ENCODE data around the gene PLEKHG3.
"Not testable (repeated sequence)": the region's sequence is repeated elsewhere in the genome, so short reads cannot be mapped to it uniquely, and the experiment has no call there.

The PLEKHG3 gene

DNA sequence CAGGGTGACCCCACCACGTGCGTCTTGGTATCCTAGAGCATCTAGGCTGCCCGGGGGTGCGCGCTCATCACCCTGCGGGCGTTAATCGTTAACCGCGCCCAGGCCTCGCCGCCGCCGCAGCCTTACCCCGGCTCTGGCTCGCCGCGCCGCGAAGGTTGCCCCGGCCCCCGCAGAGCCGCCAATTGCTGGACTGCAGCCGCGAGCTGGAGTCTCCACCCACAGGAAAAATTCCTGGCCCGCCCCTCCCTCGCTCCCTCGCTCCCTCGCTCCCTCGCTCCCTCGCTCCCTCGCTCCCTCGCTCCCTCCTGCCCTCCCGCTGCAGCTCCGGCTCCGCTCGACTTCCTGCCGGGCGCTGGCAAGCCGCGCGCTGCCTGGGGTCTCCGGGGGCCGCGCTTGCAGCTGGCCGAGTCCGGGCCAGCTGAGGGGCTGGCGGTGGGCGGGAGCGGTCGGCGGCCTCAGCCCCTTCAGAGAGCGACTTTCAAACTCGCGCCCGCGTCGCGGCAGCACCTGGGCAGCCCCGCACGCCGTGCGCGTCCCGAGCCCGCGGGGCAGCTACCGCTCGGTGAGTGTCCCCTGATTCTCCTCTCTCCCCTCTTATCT, at the start of gene PLEKHG3:
Gene PLEKHG3, plus strand, starts transcription at position 282 of the 600 bp plus-strand sequence. CDS start 23,208 bp downstream, outside the sequence.
- peak; percentile 63 for DNase-seq

DNA sequence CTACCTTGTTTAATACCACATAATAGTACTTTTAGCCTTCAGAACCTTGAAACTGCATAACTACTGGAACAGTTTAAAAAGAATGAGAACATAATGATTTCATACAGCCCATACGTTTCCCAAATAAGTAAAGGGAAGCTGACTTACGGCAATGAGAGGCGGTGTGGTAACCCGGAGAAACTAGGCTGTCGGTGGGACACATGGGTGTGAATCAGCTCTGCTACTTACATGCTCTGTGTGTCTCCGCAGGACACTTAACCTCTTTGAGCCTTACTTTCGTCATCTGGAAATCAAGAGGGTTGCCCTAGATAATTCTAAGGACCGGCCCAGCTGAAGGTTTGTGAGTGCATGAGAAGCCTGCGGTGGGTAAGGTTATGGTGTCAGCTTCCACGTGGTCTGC, 49.3 kb upstream of the PLEKHG3 start:
- DNase-seq: no peak

DNA sequence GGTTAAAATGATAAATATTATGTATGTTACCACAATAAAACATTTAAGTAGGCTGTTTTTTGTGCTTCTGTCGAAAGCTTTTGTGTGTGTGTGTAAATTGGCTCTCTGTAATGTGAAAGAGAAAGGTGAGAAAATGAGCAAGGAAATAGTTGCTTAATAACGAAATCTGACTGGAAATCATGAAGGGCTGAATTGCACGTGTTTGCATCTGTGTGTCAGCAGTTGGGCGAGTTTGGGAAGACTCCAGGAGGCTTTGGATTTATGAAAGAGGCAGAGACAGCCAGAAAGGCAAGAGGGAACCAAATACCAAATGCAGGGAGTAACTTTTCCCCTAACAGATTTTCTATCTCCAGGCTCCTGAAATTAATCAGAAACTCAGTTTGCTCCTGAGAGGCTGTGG, 47.2 kb upstream of the PLEKHG3 start:
- DNase-seq: no peak

DNA sequence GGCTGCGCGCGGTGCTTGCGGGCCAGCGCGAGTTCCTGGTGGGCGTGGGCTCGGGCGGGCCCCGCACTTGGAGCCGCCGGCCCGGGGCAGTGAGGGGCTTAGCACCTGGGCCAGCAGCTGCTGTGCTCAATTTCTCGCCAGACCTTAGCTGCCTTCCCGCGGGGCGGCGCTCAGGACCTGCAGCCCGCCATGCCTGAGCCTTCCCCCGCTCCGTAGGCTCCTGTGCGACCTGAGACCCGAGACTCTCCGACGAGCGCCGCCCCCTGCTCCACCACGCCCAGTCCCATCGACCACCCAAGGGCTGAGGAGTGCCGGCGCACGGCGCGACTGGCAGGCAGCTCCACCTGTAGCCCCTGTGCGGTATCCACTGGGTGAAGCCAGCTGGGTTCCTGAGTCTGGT, 46.0 kb upstream of the PLEKHG3 start:
- no peak for DNase-seq

DNA sequence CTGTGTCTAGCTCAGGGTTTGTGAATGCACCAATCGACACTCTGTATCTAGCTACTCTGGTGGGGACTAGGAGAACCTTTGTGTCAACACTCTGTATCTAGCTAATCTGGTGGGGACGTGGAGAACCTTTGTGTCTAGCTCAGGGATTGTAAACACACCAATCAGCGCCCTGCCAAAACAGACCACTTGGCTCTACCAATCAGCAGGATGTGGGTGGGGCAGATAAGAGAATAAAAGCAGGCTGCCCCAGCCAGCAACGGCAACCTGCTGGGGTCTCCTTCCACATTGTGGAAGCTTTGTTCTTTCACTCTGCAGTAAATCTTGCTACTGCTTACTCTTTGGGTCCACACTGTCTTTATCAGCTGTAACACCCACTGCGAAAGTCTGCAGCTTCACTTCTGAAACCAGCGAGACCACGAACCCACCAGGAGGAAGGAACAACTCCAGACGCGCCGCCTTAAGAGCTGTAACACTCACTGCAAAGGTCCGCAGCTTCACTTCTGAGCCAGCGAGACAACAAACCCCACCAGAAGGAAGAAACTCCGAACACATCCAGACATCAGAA, 45.4 kb upstream of the PLEKHG3 start:
- not testable (repeated sequence) for DNase-seq

DNA sequence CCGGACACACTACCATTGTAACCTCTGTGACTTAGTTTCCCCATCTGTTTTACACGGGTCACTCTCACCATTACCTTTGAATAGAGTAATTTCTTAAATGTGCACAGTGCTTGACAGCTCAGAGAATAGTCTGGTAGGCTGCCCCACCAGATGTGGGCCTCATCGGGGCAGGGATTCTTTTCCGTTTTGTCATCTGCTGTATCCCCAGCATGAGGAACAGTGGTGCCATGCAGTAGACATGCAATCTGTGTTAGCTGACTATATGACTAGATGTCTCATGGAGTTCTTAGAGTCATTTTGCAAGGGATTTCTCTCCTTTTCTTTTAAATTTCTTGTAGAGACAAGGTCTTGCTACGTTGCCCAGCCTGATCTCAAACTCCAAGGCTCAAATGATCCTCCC, 44.9 kb upstream of the PLEKHG3 start:
- no peak for DNase-seq

DNA sequence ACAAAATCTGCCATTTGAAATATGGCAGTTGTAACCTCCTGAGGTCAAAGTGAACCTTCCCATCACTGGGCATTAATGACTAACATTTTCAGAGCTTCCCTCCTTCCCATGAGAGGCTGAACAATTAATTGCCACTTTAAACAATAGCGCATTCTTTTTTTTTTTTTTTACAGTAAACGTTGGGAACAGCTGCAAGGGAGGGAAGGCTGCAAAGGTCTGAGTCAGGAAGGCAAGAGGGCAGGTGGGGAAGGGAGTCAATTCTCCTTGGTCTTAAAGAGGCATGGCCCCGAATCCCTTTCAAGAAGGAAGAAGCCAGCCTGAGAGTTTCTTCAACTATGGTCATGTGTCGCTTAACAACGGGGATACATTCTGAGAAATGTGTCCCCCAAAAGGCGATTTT, 41.0 kb upstream of the PLEKHG3 start:
- no peak for DNase-seq

DNA sequence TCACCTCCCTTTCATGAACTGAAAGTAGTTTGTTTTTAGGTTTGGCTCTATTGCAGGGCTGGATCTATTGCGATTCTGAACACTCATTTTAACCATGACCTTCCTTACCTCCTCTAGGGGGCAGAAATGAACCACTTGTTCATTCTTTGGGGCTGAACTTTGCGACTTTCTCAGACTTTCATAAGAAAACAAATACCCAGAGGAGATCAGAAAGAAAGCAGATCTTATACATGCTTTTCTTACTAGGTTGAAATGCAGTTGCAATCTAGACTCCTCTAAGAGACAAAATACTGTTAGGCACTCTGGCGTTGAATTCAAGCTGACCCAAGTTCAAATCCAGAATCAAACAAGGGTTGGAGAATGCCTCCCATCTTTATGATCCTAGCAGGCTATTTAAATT, 32.6 kb upstream of the PLEKHG3 start:
- no peak for DNase-seq

DNA sequence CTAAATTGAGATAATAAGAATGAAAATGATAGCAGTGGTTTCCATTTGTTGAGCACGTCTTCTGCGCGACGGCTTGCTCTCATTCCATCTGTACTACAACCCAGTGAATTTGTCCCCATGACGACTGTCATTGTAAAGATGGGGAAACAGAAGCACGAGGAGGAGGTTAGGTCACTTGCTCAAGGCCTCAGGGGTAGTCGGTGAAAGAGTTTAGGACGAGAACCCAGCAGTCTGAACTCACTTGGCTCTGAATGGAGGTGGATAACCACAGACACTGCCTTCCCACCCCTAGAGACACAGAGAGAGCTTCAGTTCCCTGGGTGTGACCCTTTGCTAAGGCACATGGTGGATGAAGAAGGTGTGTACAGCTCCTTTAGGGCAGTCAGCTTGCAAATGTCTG, 30.9 kb upstream of the PLEKHG3 start:
- DNase-seq: no peak

DNA sequence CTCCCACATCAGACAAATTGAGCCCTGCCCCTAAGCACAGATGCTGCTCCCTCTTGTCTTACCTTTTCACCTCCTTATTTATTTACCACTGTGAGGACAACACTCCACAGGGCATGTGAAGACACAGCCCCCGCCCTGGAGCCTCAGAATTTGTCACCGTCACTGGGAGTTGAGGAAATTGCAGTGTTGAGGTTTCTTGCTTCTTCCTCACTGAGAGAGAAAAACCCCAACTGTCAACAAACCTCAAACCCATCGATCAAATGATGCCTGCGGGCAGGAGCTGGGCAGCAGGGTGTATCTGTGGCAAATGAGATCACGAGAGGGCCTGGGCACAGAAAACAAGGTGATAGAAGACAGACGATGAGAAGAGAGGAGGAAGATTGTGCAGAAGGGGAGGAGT, 30.5 kb upstream of the PLEKHG3 start:
- no peak for DNase-seq

DNA sequence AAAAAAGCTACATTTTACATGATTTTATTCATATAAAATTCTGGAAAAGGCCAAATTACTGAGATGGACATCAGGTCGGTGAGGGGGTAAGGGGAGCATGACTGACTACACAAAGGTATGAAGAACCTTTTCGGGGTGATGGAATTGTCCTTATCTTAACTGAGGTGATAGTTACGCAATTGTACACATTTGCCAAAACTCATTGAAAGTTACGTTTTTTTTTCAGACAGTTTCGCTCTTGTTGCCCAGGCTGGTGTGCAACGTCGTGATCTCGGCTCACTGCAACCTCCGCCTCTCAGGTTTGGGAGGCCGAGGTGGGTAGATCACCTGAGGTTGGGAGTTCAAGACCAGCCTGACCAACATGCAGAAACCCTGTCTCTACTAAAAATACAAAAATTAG, 29.4 kb upstream of the PLEKHG3 start:
- no peak for DNase-seq

DNA sequence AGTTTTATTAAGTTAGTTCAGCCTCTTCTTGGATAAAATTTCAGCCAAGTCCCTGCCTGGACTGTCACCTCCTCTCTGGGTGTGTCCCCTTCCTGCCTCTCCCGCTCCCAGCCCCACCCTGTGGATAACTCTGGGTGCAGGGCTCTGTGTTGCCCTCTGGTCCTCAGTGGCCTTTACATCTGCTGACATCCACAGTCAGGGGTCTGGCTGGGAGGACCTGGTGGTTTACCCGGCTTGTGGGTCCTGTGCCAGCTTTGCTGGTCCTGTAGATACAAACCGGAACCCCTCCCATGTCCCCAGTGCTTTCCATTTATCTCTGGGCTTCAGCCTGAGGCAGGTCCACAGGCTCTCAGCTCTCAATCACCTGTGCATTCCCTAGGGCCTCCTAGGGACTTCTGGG, 28.9 kb upstream of the PLEKHG3 start:
- no peak for DNase-seq

DNA sequence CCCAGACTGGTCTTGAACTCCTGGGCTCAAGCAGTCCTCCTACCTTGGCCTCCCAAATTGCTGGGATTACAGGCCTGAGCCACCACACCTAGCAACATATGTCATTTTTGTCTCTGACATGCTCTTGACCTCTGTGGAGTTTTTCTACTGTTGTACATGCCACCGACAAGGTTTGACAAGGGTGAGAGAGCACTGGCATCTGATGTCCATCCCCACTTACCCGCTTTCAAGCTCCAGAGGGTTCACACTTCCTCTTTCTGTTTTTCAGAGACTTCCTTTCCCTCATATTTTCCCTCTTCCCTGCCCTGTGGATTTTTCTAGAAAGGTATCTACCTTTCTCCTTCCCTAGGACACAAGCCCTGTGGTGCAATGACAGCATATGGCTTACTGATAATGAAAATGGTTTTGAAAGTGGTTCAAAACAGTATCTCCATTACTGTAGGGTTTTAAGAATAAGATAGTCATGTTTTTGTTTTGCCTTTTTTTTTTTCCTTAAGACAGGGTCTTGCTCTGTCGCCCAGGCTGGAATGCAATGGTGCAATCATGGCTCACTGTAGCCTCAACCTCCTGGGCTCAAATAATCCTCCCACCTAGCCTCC, 27.7 kb upstream of the PLEKHG3 start:
- no peak for DNase-seq

DNA sequence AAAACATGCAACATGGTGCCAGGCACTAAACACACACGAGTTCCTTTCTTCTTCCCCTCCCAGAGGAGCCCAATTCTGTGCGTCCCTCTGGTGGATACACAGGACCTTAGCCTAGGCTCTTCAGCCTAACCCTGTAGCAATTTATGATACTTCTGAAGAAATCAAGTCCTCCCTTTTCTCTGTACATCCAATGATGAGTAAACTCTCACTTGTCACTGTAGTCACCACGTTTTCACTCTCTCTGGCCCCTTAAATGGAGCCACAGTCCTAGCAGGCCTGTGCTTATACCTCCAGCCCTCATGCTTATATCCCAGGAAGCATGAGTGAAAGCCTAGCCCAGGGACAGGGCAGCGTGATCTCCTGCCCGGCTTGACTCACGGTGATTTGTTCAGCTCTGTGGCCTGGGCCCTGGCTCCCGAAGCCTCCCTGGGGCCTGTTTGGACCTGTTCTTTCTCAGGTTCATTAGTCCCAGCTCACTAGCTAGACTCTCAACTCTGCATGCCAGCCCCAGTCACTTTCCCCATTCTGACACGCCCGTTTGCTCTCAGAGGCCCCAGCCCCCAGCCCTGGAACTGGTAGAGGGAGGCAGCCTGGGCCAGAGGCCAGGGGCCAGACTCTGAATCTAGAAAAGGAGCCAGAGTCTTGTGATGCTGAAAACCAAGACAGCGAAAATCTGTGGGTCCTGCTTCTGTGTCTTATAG, 24.1 kb upstream of the PLEKHG3 start:
- no peak for DNase-seq

DNA sequence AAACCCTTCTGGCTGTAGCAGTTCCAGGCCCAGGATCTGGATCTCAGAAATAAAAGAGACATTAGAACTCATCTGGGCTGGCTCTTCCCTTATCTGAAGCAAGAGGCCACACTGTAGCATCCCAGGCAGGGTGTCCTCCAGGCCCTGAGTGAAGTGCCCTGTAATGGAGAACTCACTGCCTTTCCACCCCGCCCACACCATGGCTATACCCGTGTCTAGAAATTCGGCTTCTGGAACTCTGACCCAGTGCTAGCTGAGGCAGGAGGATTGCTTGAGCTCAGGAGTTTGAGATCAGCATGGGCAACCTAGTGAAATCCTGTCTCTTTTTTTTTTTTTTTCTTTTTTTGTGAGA, 23.5 kb upstream of the PLEKHG3 start:
- no peak for DNase-seq

DNA sequence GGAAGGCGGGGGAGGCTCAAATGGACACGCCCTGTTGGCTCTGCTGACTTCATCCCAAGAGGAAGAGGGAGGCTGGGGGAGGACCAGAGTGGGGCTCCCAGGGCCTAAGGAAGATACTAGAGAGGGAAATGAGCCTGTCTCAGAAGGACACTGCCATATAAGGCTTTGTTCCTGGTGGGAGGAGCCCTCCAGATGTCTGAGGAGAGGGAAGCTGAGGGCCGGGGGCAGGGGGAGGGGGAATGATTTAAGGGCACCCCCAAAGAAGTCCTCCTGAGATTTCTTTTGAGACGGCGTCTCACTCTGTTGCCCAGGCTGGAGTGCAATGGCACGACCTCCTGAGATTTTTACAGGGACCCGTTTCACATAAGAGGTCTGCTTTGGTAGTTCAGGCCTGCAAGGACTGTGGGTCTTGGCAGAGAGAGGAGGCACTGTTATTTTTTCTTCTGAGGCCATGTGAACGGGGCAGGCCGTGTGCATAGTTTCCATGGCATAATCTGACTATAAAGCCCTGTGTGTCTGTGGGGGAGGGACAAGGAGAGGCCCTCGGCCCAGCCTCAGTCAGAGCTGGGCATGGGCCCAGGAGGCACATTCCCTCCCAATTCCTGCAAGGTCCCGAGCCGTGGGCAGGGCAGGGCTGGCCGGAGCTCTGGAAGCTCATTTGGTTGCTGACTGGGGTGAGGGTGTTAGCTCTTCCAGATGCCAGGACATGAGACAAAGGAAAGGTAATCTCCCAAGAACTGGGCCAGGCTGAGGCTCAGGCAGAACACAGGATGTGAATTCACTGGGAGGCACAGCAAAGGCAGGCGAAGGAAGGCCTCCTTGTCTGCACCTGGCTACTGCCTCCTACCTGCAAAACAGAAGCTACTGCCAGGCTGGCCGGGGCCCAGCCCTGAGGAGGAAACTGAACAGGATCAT, 22.2 kb upstream of the PLEKHG3 start:
- no peak for DNase-seq

DNA sequence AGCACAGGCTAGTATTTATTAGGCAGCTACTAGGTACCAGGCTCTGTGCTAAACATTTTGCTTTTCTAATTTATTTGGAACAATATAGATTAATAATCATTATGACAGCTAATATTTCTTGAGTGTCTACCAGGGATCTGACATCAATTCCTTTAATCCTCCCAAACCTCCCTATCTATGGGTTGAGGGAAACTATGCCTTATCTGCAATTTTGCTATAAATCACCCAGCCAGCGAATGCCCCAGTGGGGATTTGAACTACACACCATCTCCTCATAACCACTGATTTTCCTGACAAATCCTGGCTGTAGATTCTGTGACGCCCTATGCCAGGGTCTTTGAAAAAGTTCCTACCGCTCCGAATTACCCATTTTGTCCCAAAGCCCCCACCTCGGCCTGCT, 21.4 kb upstream of the PLEKHG3 start:
- no peak for DNase-seq

DNA sequence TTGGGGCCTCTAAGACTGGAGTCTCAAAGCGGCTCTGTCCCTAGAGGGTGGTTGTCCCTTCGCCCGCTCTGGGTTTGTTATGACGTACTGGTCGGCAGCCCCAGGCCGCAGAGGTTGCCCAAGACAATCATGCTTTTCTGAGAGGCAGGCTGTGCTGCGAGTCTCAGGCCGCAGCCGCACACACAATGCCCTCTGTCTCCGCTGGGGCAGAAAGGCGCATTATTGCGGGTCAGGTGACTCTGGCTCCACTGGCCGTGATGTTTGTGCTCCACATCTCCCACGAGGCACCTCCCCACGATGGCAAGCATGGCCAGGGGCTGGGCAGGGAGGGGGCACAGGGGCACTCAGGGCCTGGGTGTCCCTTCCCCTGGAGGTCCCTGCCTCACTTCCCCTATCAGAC, 21.0 kb upstream of the PLEKHG3 start:
- DNase-seq: no peak

DNA sequence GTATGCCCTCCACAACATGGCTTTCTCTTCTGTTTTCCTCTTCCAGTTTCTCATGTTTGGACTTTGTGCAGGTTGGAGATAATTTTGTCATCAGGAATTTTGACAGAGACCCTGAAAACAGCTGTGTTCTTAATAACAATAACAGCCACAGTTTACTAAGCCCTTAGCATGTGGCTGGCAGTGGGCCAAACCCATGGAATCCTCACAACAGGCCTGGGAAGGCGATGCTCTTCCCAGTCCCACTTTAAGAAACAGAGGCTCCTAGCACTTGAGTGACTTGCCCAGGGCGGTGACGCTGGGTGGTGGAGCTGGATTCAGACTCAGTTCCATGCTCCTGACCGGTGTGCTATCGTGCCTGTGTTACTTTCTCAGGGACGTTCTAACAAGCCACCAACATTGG, 20.1 kb upstream of the PLEKHG3 start:
- DNase-seq: no peak

DNA sequence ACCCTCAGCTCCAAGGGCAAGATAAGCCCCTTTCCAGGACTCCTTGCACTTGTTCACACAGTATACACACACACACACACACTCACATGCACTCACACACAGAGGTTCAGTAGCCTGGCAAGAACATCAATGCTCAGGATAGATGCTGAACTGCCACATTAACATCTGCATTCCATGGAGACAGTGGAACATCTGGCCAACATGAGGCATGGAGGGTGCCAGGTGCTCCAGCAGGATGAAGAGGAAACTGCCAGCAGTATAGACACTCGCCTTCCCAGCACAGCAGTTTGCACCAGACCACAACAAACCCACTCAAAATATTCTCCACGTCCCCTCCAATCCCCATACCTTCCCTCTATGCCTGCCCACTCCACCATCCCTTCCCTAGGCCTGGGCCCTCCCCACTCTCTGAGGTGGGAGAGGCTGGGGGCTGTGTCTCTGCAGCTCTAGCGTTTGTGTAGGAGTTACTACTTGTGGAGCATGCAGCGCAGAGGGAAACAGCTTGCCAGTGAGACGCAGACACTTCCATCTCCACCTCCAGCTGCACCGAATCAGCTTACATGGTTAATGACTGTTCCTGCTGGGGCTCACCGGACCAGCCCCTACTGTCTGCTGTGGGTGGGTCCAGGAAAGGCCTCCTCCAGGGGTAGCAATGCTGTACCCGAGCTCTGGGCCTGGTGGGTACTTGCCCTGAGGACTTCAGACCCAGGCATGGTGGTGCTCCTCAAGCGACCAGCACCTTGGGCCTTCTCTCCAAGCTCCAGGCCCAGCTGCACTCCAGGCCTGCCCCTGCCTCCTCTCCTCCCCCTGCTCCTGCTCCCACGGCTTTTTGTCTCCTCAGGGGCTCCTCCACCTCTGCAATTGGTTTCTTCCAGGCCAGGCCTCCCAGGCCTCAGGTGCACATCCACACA, 18.6 kb upstream of the PLEKHG3 start:
- DNase-seq: no peak

DNA sequence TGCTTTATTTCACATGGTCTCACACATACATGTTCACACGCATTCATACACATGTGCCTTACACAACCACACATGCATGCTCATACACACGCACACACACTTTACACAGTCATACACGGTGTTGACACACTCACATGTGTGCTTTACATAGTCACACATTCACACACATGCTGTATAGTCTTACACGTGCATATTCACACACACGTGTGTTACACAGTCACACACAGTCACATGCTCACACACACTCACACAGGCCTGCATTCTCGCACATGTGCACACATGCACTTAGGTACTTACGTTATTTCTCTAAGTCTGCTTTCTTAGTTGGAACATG, 18.0 kb upstream of the PLEKHG3 start:
- no peak for DNase-seq

DNA sequence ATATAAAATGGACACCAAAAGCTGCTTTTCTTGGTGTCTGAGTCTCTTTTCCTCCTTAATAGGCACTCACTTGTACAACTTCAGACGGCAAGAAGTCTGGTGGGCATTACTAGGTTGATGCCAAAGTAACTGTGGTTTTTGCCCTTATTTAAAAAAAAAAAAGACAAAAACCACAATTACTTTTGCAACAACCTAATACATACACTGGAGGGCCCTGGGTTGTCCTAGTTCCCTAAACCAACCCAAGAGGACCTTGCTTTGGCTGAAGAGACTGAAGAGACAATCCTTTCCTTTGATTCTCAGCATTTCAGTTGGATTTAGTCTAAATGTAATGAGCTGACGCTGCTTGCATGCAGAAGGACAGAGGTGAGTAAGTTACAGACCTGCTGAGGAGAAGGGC, 16.2 kb upstream of the PLEKHG3 start:
- no peak for DNase-seq

Measured in SHP77 treated with DMSO at 0.1 percent for 48 hours (cell line).